Muscle layer of duodenum (tissue), 2 donors: ENCODE data around the gene FAM111B.
"Not testable (repeated sequence)": the region's sequence is repeated elsewhere in the genome, so short reads cannot be mapped to it uniquely, and the experiment has no call there.

ENCODE experiments used
- H3K27ac ChIP-seq: one replicate; pipeline ENCODE4 v1.7.0; 2013; ENCODE audit warnings: mild to moderate bottlenecking, low read length
- H3K27me3 ChIP-seq: one replicate; pipeline ENCODE4 v1.7.0; 2013; ENCODE audit warnings: low read depth, mild to moderate bottlenecking, control low read depth, low read length
- H3K36me3 ChIP-seq, 2 donors: one replicate each; pipeline ENCODE4 v1.7.0; 2013; ENCODE audit warnings: low read length in 2 of 2, control low read depth in 1 of 2, mild to moderate bottlenecking in 1 of 2; ENCODE audit not compliant: insufficient read depth in 2 of 2, control insufficient read depth in 1 of 2
- H3K4me1 ChIP-seq, 2 donors: one replicate each; pipeline ENCODE4 v1.7.0; 2013; ENCODE audit warnings: low read length in 2 of 2, mild to moderate bottlenecking in 2 of 2, control low read depth in 1 of 2, moderate library complexity in 1 of 2; ENCODE audit not compliant: insufficient read depth in 2 of 2, control insufficient read depth in 1 of 2
- H3K4me3 ChIP-seq, 2 donors: one replicate each; pipeline ENCODE4 v1.7.0; 2013; ENCODE audit warnings: low read length in 2 of 2, low read depth in 1 of 2, mild to moderate bottlenecking in 1 of 2
- H3K9me3 ChIP-seq, 2 donors: one replicate each; pipeline ENCODE4 v1.7.0; 2013; ENCODE audit warnings: low read length in 2 of 2, control low read depth in 1 of 2, mild to moderate bottlenecking in 1 of 2; ENCODE audit not compliant: control insufficient read depth in 1 of 2
- donor health status: healthy.

FAM111B gene

GRCh38 chr11:59081430-59082020 is 25.5 kb upstream of the FAM111B start:
- not testable (repeated sequence) for H3K9me3 ChIP-seq, H3K4me1 ChIP-seq, H3K27me3 ChIP-seq, H3K4me3 ChIP-seq, H3K27ac ChIP-seq, H3K36me3 ChIP-seq

- not testable (repeated sequence) for H3K27ac ChIP-seq, H3K9me3 ChIP-seq, H3K4me3 ChIP-seq, H3K36me3 ChIP-seq, H3K4me1 ChIP-seq, H3K27me3 ChIP-seq
These were observed 21.0 kb upstream of the FAM111B start, which contains the start of gene GLYATL1B for GRCh38 chr11:59086007-59086406. Gene GLYATL1B, plus strand, starts transcription at chr11:59086307. Its CDS starts 0 bp downstream, at chr11:59086307.

DNA sequence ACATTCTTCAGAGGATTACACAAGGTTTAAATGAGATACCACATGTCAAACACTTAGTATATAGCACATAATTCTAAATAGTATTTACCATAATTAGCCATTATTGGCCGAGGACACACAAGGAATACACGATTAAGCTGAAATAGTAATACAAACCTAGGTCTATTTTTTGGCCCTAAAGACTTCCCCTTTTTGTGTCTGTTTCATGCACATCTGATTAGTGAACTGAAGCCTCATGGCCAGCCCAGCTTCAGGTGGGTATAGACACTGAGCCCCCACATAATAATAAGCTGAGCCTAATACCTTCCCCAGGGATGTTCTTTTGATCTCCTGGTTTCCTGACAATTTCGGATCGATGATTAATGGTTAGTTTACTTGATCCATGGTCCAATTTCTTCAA is 18.9 kb upstream of the FAM111B start:
- H3K4me1 ChIP-seq: no peaks in the 10 kb centered on the region
- H3K4me3 ChIP-seq: no peak overlapping the region
- H3K27me3 ChIP-seq: no peaks in the 10 kb centered on the region
- no peak overlapping the region for H3K27ac ChIP-seq
- H3K9me3 ChIP-seq: no peaks in the 10 kb centered on the region
- no peaks in the 10 kb centered on the region for H3K36me3 ChIP-seq

GRCh38 chr11:59093576-59093975 is 13.5 kb upstream of the FAM111B start:
- H3K4me1 ChIP-seq, H3K9me3 ChIP-seq, H3K27me3 ChIP-seq, H3K4me3 ChIP-seq, H3K36me3 ChIP-seq, H3K27ac ChIP-seq: not testable (repeated sequence)

- not testable (repeated sequence) for H3K27ac ChIP-seq, H3K4me3 ChIP-seq, H3K36me3 ChIP-seq, H3K9me3 ChIP-seq, H3K4me1 ChIP-seq, H3K27me3 ChIP-seq
These were observed 11.8 kb upstream of the FAM111B start for GRCh38 chr11:59095225-59095624.

DNA sequence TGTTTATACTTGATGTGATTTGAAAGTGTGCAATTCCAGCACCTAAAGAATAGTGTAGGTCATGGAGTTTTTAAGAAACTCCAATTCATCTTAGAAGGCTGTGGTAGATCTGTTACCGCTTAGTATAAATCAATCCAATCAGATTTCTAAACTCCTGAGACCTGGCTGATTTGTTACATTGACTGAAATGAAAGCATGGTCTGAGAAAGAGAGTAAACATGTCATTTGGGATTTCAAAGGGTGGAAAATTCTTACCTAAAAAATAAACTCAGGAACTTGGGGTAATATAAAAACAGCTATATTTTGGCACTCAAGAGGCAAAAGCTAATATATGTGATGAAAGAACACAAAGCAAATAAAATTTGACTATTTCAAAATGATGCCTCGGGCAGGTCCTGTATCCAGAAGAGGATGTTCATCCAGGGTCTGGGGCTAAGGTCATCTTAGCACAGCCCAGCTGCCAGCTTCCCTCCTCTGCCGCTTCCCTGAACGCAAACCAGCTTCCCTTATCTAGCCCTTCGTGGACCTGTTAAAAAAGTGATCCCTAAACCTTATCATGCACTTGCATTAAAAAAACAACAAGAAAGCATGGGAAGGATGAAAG is 11.0 kb upstream of the FAM111B start:
- H3K4me3 ChIP-seq, H3K36me3 ChIP-seq, H3K4me1 ChIP-seq, H3K9me3 ChIP-seq, H3K27me3 ChIP-seq, H3K27ac ChIP-seq: not testable (repeated sequence)

GRCh38 chr11:59097113-59097708 is 9.8 kb upstream of the FAM111B start:
- no peak overlapping the region for H3K4me3 ChIP-seq

DNA sequence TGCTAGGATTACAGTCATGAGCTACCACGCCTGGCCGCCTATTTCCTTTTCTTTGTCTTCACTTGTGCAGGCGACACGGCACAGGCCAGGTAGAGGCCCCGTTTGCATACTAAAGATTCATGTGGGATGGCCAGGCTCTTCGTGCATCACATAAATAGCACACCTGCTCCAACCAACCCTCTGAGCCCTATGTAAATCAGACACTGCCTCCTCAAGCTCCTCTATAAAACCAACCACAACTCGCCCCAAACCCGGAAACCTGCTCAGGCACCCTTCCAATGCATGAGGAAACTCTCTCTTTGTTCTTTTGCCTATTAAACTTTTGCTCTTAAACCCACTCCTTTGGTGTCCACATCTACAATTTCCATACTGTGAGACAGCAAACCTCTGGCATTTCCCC is 9.1 kb upstream of the FAM111B start:
- H3K36me3 ChIP-seq, H3K4me3 ChIP-seq, H3K27ac ChIP-seq, H3K9me3 ChIP-seq, H3K4me1 ChIP-seq, H3K27me3 ChIP-seq: not testable (repeated sequence)

More at GRCh38 chr11:59097113-59097708, 9.8 kb upstream of the FAM111B start:
- no peaks in the 10 kb centered on the region for H3K36me3 ChIP-seq
- H3K4me1 ChIP-seq: peaks cover 0 to 4% of the 10 kb centered on the region in 2 donors
- no peaks in the 10 kb centered on the region for H3K9me3 ChIP-seq
- H3K27me3 ChIP-seq: no peaks in the 10 kb centered on the region
- H3K27ac ChIP-seq: no peak overlapping the region

DNA sequence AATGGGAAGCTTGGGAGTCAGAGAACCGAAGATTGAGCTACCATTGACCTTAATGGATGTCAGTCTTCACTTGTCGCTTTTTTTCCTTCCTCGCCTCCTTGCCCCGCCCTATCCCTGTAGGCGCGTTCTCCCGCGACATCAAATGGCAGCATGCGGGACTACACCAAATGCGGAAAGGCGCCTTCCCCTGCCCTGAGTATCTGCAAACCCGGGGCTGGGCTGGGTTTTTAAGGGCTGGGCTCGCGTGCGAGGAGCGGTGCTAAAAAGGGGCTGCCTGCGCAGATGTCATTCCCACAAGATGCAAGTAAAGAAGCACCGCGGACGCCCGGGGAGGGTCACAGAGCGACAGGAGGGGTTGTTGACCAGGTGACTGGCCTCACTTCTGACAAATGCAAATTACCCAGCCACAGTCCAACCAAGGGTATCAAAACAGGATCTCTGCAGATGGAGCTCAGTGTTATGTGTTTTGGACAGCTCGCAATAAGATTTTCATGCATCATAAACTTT is 4.7 kb upstream of the FAM111B start:
- Histone ChIP-seq H3K9me3 (no peaks in the 10 kb centered on the region), H3K4me3 (peak overlapping the region; percentile 54 to 55), H3K4me1 (peaks cover 0 to 14% of the 10 kb centered on the region in 2 donors), H3K27me3 (no peaks in the 10 kb centered on the region), H3K36me3 (no peaks in the 10 kb centered on the region), H3K27ac (no peak overlapping the region)

GRCh38 chr11:59107721-59108120 is 684 bp downstream of the FAM111B start:
- H3K27me3 ChIP-seq, H3K27ac ChIP-seq, H3K9me3 ChIP-seq, H3K36me3 ChIP-seq: not testable (repeated sequence)
- H3K4me3 ChIP-seq: peak overlapping the region in 1 of 2 donors; percentile 53
- H3K4me1 ChIP-seq: peaks cover 0 to 11% of the 10 kb centered on the region in 2 donors

DNA sequence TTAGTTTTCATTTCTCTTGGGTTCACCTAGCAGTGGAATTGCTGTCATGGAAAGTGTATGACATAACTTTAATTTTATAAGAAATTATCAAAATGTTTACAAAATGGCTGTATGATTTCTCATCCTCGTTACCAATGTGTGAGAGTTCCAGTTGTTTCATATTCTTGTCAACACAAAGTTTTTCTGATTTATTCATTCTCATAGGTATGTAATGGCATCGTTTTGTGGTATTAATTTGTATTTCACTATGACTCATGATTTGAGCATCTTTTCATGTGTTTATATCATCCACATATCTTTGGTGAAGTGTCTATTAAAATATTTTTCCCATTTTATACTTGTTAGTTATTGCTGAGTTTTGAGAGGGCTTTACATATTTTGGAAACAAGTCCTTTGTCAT is 5.5 kb downstream of the FAM111B start:
- Histone ChIP-seq H3K9me3 (peaks cover 2 to 3% of the 10 kb centered on the region in 2 donors), H3K27ac (no peak overlapping the region), H3K4me3 (no peak overlapping the region), H3K36me3 (no peaks in the 10 kb centered on the region), H3K4me1 (no peaks in the 10 kb centered on the region), H3K27me3 (no peaks in the 10 kb centered on the region)
